Esophagus muscularis mucosa (tissue), 3 donors: Measurements from ENCODE around the gene HINT3.

ENCODE experiments used
- CTCF ChIP-seq, 3 experiments: fragments of 200-600 bp in 2 of 3; fragments of 450-650 bp in 1 of 3; sonication (generic) in 2 of 3; IDR thresholded peaks; one replicate each; pipeline ENCODE4 v1.5.1; 2017 to 2019; ENCODE audit warnings: antibody characterized with exemption in 3 of 3, mild to moderate bottlenecking in 2 of 3, moderate library complexity in 1 of 3
- EP300 ChIP-seq: sonication (generic); formaldehyde crosslinking; IDR thresholded peaks from one replicate; pipeline ENCODE4 v1.6.1; 2017; ENCODE audit warnings: antibody characterized with exemption

GRCh38 chr6:125989631-125990030 lies 33.1 kb downstream of the HINT3 start:
- TF ChIP-seq CTCF (IDR thresholded peaks at IDR 0.05), result no peak
- TF ChIP-seq EP300, result no peak
